Stimulated activated CD4-positive, alpha-beta T cell treated with anti-CD3 and anti-CD28 coated beads, Interleukin-15, amount 100 ng/mL, for 1 hour (primary cell): ENCODE results near the gene TRIM68.

Source experiments
- DNase-seq, 2 donors: peaks; one replicate each; pipeline ENCODE4 v3.0.0-alpha.2; 2020; ENCODE audit warnings: low read depth in 1 of 2, low spot score in 1 of 2

Gene TRIM68

GRCh38 chr11:4606231-4607015 is 1.6 kb downstream of the TRIM68 start:
- no peak for DNase-seq

GRCh38 chr11:4605057-4605456 is 3.0 kb downstream of the TRIM68 start:
- DNase-seq: no peak

GRCh38 chr11:4593739-4594138 is 14.3 kb downstream of the TRIM68 start, which contains the start of gene OR52I1:
OR52I1 (plus strand) TSS chr11:4594039; CDS start chr11:4594039, 0 bp downstream.
- DNase-seq: no peak

GRCh38 chr11:4589017-4589416 is 19.0 kb downstream of the TRIM68 start:
- no peak for DNase-seq

- no peak for DNase-seq
Observed at GRCh38 chr11:4581443-4581842, 26.6 kb downstream of the TRIM68 start, which contains the start of gene OR52I2. OR52I2 (plus strand) TSS chr11:4581743.

GRCh38 chr11:4580124-4580523 is 27.9 kb downstream of the TRIM68 start:
- no peak for DNase-seq

- DNase-seq: no peak
Observed at GRCh38 chr11:4578624-4579023, 29.4 kb downstream of the TRIM68 start.

- no peak for DNase-seq
Observed at GRCh38 chr11:4577761-4578160, 30.3 kb downstream of the TRIM68 start.

GRCh38 chr11:4576880-4577279 is 31.2 kb downstream of the TRIM68 start:
- no peak for DNase-seq

- no peak for DNase-seq
Observed at GRCh38 chr11:4569075-4569474, 39.0 kb downstream of the TRIM68 start.

GRCh38 chr11:4565371-4565770 is 42.7 kb downstream of the TRIM68 start:
- no peak for DNase-seq

- DNase-seq: no peak
Observed at GRCh38 chr11:4560467-4560866, 47.6 kb downstream of the TRIM68 start.

- DNase-seq: no peak
Observed at GRCh38 chr11:4559527-4560440, 48.2 kb downstream of the TRIM68 start.

GRCh38 chr11:4551346-4551979 is 56.6 kb downstream of the TRIM68 start:
- no peak for DNase-seq
